ENCODE measurements around the gene MCF2L. TPM values are rescaled to one million over a fixed set of nuclear protein-coding genes. Genes with fewer than 3 reads are reported as not detected.
A peak's percentile ranks its signal among the peaks of the same experiment; 100 is the strongest.

MCF2L gene
- total RNA-seq, 2 donors from 2014 or later = 47.6 to 64.7 TPM

DNA sequence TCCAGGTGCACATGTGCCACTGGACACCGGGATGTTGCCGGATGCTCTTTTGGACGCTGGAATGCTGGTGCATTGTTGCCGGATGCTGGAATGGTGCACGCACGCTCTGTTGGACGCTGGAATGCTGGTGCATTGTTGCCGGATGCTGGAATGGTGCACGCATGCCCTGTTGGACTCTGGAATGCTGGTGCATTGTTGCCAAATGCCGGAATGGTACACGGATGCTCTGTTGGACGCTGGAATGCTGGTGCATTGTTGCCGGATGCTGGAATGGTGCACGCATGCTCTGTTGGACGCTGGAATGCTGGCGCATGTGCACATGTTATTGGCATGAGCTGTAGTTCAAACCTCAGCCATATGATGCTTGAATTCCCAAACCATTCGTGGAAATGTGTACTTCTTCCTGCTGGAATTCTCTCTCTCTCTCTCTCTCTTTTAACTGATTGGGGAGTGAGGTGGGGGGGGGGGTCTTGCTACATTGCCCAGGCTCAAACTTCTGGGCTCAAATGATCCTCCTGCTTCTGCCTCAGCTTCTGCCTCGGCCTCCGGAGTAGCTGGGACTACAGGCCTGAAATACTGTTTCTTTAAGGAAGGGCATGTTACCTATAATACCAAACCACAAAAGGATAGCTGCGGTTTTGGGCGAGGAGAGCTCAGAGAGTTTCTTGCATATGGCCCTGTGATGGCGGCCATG lies 1.2 kb upstream of the MCF2L start:
- H3K4me3 ChIP-seq = peak overlapping the region; percentile 54 to 68
- TF ChIP-seq POLR2AphosphoS5 (IDR thresholded peaks at IDR 0.05) (no peak), POLR2A (IDR thresholded peaks at IDR 0.05) (no peak)
- TF ChIP-seq, protein P1, sequence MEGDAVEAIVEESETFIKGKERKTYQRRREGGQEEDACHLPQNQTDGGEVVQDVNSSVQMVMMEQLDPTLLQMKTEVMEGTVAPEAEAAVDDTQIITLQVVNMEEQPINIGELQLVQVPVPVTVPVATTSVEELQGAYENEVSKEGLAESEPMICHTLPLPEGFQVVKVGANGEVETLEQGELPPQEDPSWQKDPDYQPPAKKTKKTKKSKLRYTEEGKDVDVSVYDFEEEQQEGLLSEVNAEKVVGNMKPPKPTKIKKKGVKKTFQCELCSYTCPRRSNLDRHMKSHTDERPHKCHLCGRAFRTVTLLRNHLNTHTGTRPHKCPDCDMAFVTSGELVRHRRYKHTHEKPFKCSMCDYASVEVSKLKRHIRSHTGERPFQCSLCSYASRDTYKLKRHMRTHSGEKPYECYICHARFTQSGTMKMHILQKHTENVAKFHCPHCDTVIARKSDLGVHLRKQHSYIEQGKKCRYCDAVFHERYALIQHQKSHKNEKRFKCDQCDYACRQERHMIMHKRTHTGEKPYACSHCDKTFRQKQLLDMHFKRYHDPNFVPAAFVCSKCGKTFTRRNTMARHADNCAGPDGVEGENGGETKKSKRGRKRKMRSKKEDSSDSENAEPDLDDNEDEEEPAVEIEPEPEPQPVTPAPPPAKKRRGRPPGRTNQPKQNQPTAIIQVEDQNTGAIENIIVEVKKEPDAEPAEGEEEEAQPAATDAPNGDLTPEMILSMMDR (IDR thresholded peaks at IDR 0.05) = no peak
- H3K27me3 ChIP-seq (replicated peaks; ENCODE audit: insufficient read depth) = no peaks in the 10 kb centered on the region
- 77% methylated on average over 22 of the region's 22 CpGs for WGBS
- no peaks in the 10 kb centered on the region for H3K4me1 ChIP-seq (replicated peaks)
- no peaks in the 10 kb centered on the region for H3K9me3 ChIP-seq
- no peak for DNase-seq (ENCODE audit: low spot score)
- no peaks in the 10 kb centered on the region for H3K36me3 ChIP-seq
- H3K27ac ChIP-seq = peak overlapping the region in 1 of 2 donors; percentile 81
- intact Hi-C loops (cut with DNase I) = no loop called here

DNA sequence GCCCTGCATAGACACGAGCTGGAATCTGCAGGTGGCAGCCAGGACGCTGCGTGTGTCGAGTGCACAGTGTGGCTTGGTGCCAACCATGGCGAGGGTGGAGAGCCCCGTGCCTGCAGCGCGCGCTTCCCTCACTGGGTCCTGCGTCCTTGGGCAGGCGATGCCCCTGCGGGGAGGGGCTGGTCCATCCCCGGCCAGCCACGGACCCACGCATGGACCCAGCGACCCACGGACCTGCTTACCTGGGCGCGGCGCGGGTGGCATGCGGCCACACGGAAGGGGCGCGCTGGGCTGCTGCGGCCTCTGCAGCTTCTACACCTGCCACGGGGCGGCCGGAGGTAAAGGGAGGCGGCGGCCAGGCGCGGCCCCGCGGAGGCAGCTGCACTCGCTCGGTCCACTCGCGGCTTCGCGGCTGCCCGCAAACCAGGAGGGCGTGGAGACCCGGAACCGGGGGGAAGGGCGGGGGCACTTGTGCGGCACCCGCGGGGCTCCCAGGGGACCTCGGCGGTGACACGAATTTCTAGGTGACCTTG lies 569 bp upstream of the MCF2L start:
- Histone ChIP-seq H3K36me3 (no peaks in the 10 kb centered on the region), H3K27ac (peak overlapping the region; percentile 73 to 81), H3K4me1 (replicated peaks) (no peaks in the 10 kb centered on the region), H3K27me3 (replicated peaks; ENCODE audit: insufficient read depth) (no peaks in the 10 kb centered on the region), H3K9me3 (no peaks in the 10 kb centered on the region), H3K4me3 (peak overlapping the region; percentile 54 to 68)
- intact Hi-C loops (cut with DNase I) = no loop called here
- 1% methylated on average over 14 of the region's 52 CpGs for WGBS
- DNase-seq (ENCODE audit: low spot score) = peak; percentile 66
- TF ChIP-seq POLR2A (IDR thresholded peaks at IDR 0.05) (no peak), POLR2AphosphoS5 (IDR thresholded peaks at IDR 0.05) (peak; percentile 28)
- TF ChIP-seq, protein P1 (IDR thresholded peaks at IDR 0.05) = peak in 1 of 4 experiments; percentile 52

DNA sequence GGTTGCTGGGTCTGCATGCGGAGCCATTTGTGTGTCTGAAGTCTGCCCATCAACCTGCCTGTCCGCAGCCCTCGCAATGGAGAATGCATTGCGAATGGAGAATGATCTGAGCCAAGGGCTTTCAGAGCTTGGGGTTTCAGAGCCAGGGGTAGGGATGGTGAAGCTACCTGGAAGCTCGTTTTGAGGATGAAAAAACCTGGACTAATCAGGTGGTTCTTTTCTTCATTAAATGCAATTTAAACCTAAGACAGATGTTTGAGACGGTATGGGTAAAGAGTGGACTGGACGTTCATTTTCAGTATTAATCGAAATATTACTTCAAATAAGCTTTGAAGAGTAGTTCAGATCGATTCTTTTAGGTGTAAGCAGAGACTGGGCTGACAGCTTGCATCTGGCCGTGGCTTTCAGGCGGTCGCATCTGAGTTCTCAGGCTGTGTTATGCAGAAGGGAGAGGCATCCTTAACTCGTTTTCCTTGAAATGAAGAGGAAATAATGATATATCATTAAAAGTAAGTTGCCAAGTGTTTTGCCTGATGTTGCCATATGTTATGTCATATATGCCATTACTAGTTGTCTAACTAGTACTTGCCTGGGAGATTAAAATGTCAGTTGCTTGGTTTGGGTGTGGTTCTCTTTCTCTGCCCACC lies 801 bp downstream of the MCF2L start:
- DNase-seq (ENCODE audit: low spot score) = no peak
- Histone ChIP-seq H3K36me3 (no peaks in the 10 kb centered on the region), H3K4me3 (peak overlapping the region; percentile 54 to 68), H3K4me1 (replicated peaks) (no peaks in the 10 kb centered on the region), H3K9me3 (no peaks in the 10 kb centered on the region), H3K27me3 (replicated peaks; ENCODE audit: insufficient read depth) (no peaks in the 10 kb centered on the region), H3K27ac (peak overlapping the region; percentile 73 to 81)
- intact Hi-C loops (cut with DNase I) = no loop called here
- 11% methylated on average over 13 of the region's 13 CpGs for WGBS
- TF ChIP-seq POLR2AphosphoS5 (IDR thresholded peaks at IDR 0.05) (no peak), POLR2A (IDR thresholded peaks at IDR 0.05) (no peak)
- TF ChIP-seq, protein P1 (IDR thresholded peaks at IDR 0.05) = no peak

DNA sequence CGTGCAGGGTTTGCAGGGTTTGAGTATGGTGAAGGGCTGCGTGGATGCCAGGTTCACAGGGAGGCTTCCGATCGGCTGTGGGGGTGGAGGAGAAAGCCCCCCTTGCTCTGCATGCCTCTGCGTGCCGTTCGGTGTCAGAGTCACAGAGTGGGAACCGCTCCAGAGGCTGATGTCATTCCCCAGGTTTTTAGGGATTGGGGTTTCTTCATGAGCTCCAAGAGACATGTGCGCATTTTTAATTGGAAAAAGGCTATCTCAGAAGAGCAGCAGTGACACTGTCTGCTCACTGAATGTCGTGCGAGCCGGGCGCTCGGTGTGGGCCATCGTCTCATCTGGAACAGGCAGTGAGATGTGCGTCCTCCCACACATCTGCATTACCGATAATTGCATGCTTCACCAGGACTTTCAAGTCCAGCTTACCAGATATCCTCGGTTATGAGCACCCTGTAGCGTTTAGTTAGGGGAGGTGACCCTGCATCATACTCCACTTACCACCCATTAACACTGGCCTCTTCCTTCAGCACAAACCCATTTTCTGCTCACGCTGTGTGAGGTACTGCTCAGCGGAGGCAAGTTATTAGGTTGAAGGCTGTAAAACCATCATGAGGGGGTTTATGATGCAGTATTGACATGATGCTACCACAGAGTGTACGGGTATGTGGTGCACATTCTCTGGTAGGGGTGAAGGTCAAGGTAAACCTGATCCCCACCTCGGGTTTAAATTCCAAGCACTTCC lies 1.7 kb downstream of the MCF2L start:
- intact Hi-C loops (cut with DNase I) = no loop called here
- Histone ChIP-seq H3K4me1 (replicated peaks) (no peaks in the 10 kb centered on the region), H3K4me3 (peak overlapping the region in 1 of 2 donors; percentile 68), H3K36me3 (no peaks in the 10 kb centered on the region), H3K27me3 (replicated peaks; ENCODE audit: insufficient read depth) (no peaks in the 10 kb centered on the region), H3K27ac (no peak overlapping the region), H3K9me3 (no peaks in the 10 kb centered on the region)
- TF ChIP-seq, protein P1 (IDR thresholded peaks at IDR 0.05) = no peak
- TF ChIP-seq POLR2A (IDR thresholded peaks at IDR 0.05) (no peak), POLR2AphosphoS5 (IDR thresholded peaks at IDR 0.05) (no peak)
- no peak for DNase-seq (ENCODE audit: low spot score)
- WGBS = 41% methylated on average over 23 of the region's 23 CpGs
